ENCODE data around the gene SCAMP2. TPM values are rescaled to one million over a fixed set of nuclear protein-coding genes. Genes with fewer than 3 reads are reported as not detected.
A peak's percentile ranks its signal among the peaks of the same experiment; 100 is the strongest.

Gene SCAMP2
- total RNA-seq, 1 donor from 2014 or later: 35.6 TPM

GRCh38 chr15:74878273-74878672, 5.1 kb upstream of the SCAMP2 start:
- Mint-ChIP-seq H3K4me1 (ENCODE audit: low read depth, unreplicated experiment) (peaks cover 2% of the 10 kb centered on the region), H3K27me3 (ENCODE audit: unreplicated experiment) (peaks cover 5% of the 10 kb centered on the region), H3K9me3 (ENCODE audit: unreplicated experiment) (peaks cover 1% of the 10 kb centered on the region), H3K36me3 (ENCODE audit: unreplicated experiment) (peaks cover 5% of the 10 kb centered on the region), H3K27ac (ENCODE audit: unreplicated experiment) (no peak overlapping the region), H3K4me3 (ENCODE audit: unreplicated experiment) (no peak overlapping the region)
- no peak for TF ChIP-seq CTCF (IDR thresholded peaks at IDR 0.05; ENCODE audit: partially characterized antibody, unreplicated experiment)
- DNase-seq: no peak

GRCh38 chr15:74873756-74874424, 725 bp upstream of the SCAMP2 start:
- H3K36me3 Mint-ChIP-seq (ENCODE audit: unreplicated experiment): no peaks in the 10 kb centered on the region
- no peak for DNase-seq
- H3K4me1 Mint-ChIP-seq (ENCODE audit: low read depth, unreplicated experiment): peaks cover 9% of the 10 kb centered on the region
- H3K27ac Mint-ChIP-seq (ENCODE audit: unreplicated experiment): no peak overlapping the region
- peak overlapping the region; percentile 87 for H3K4me3 Mint-ChIP-seq (ENCODE audit: unreplicated experiment)
- no peak for TF ChIP-seq CTCF (IDR thresholded peaks at IDR 0.05; ENCODE audit: partially characterized antibody, unreplicated experiment)
- H3K9me3 Mint-ChIP-seq (ENCODE audit: unreplicated experiment): peaks cover 4% of the 10 kb centered on the region
- peaks cover 7% of the 10 kb centered on the region for H3K27me3 Mint-ChIP-seq (ENCODE audit: unreplicated experiment)

- no peak for DNase-seq
- peaks cover 9% of the 10 kb centered on the region for H3K4me1 Mint-ChIP-seq (ENCODE audit: low read depth, unreplicated experiment)
- peaks cover 4% of the 10 kb centered on the region for H3K9me3 Mint-ChIP-seq (ENCODE audit: unreplicated experiment)
- peaks cover 7% of the 10 kb centered on the region for H3K36me3 Mint-ChIP-seq (ENCODE audit: unreplicated experiment)
- H3K27ac Mint-ChIP-seq (ENCODE audit: unreplicated experiment): peak overlapping the region; percentile 76
- peak overlapping the region; percentile 99 for H3K4me3 Mint-ChIP-seq (ENCODE audit: unreplicated experiment)
- TF ChIP-seq CTCF (IDR thresholded peaks at IDR 0.05; ENCODE audit: partially characterized antibody, unreplicated experiment): no peak
- peaks cover 7% of the 10 kb centered on the region for H3K27me3 Mint-ChIP-seq (ENCODE audit: unreplicated experiment)
Observed at GRCh38 chr15:74872702-74873035, 496 bp downstream of the SCAMP2 start.

GRCh38 chr15:74870436-74871215, 2.5 kb downstream of the SCAMP2 start:
- no peak for DNase-seq
- Mint-ChIP-seq H3K27me3 (ENCODE audit: unreplicated experiment) (peaks cover 2% of the 10 kb centered on the region), H3K36me3 (ENCODE audit: unreplicated experiment) (peaks cover 8% of the 10 kb centered on the region), H3K4me3 (ENCODE audit: unreplicated experiment) (no peak overlapping the region), H3K9me3 (ENCODE audit: unreplicated experiment) (peaks cover 7% of the 10 kb centered on the region), H3K4me1 (ENCODE audit: low read depth, unreplicated experiment) (peaks cover 11% of the 10 kb centered on the region), H3K27ac (ENCODE audit: unreplicated experiment) (no peak overlapping the region)
- TF ChIP-seq CTCF (IDR thresholded peaks at IDR 0.05; ENCODE audit: partially characterized antibody, unreplicated experiment): no peak

All from glutamatergic neuron (in vitro differentiated cells).